ENCODE results near the gene HLA-DMB. TPM values are rescaled to one million over a fixed set of nuclear protein-coding genes. Genes with fewer than 3 reads are reported as not detected.

Gene HLA-DMB
- total and polyA plus RNA-seq, 2 donors (not counting 3 experiments of a cell fraction or from before 2014, with no cell fraction given) = 0.75 TPM; not detected in 1

GRCh38 chr6:32950010-32950409, 9.2 kb upstream of the HLA-DMB start:
- POLR2A ChIA-PET = interaction anchor here (1.9 kb wide), 1 partner anchor 22 kb away, joined by 6 read pairs; no protein-coding TSS in a partner anchor
- Histone ChIP-seq H3K79me2 (ENCODE audit: control insufficient read depth, insufficient read depth, low read length) (no peaks in the 10 kb centered on the region), H3K4me3 (replicated peaks in 1 of 3; ENCODE audit: insufficient read depth in 1 of 3, low read depth in 1 of 3, low read length in 3 of 3) (no peak overlapping the region), H4K20me1 (replicated peaks; ENCODE audit: control insufficient read depth, extremely low read depth, insufficient read depth, low read length) (no peaks in the 10 kb centered on the region), H3K4me2 (ENCODE audit: insufficient read depth, low read length) (no peak overlapping the region), H3K9me1 (replicated peaks; ENCODE audit: control insufficient read depth, extremely low read depth, insufficient read depth, low read length) (no peaks in the 10 kb centered on the region), H3K36me3 (ENCODE audit: control insufficient read depth in 2 of 2, extremely low read depth in 1 of 2, insufficient read depth in 2 of 2, low read length in 2 of 2) (no peaks in the 10 kb centered on the region), H3K9ac (replicated peaks; ENCODE audit: extremely low read depth, insufficient read depth, low read length) (no peak overlapping the region), H2AFZ (ENCODE audit: low read depth, low read length) (no peak overlapping the region), H3K9me3 (replicated peaks; ENCODE audit: control insufficient read depth, insufficient read depth, low read length) (no peaks in the 10 kb centered on the region), H3K4me1 (ENCODE audit: control insufficient read depth, extremely low read depth, insufficient read depth, low read length) (no peaks in the 10 kb centered on the region), H3K27ac (ENCODE audit: insufficient read depth, low read depth, low read length) (no peak overlapping the region), H3K27me3 (ENCODE audit: control insufficient read depth in 2 of 2, insufficient read depth in 2 of 2, low read length in 2 of 2) (peaks cover 2 to 20% of the 10 kb centered on the region in 2 experiments)
- CTCF ChIA-PET = interaction anchor here (0.7 to 10.8 kb wide), 5 partner anchors 14 to 82 kb away, joined by 3 to 174 read pairs (median 4); no protein-coding TSS in a partner anchor
- FAIRE-seq (no peak), DNase-seq (ENCODE audit: low read depth, low spot score) (no peak)
- no TSS peak for BruUV-seq (replicated peaks)
- TF ChIP-seq JUN (IDR thresholded peaks at IDR 0.05; ENCODE audit: borderline replicate concordance, insufficient read depth, insufficient read length, low read depth) (no peak), POLR2A (IDR thresholded peaks at IDR 0.05; ENCODE audit: low read depth, low read length) (no peak), CTCF (IDR thresholded peaks at IDR 0.05; ENCODE audit: extremely low read depth in 1 of 2, insufficient read depth in 1 of 2, low read depth in 1 of 2, low read length in 2 of 2) (no peak), EZH2 (IDR thresholded peaks at IDR 0.05; ENCODE audit: borderline replicate concordance, low read depth, low read length, severe bottlenecking) (no peak), POLR2AphosphoS5 (IDR thresholded peaks at IDR 0.05; ENCODE audit: insufficient read depth, low read depth, low read length) (no peak), MYC (IDR thresholded peaks at IDR 0.05; ENCODE audit: low read depth, low read length) (no peak), MAX (IDR thresholded peaks at IDR 0.05; ENCODE audit: insufficient read depth, insufficient read length) (no peak)
- dilution Hi-C loops (cut with MboI; ENCODE audit: extremely low pct_ligation_motif_present, low sequenced_read_pairs) (no loop called here), intact Hi-C loops (cut with micrococcal nuclease) (no loop called here)
